ENCODE data around the gene NFATC1.

NFATC1 gene

GRCh38 chr18:79459946-79460480 lies 64.3 kb downstream of the NFATC1 start:
- DNase-seq, result no peak

GRCh38 chr18:79460481-79461300 lies 65.0 kb downstream of the NFATC1 start:
- no peak for DNase-seq

- no peak for DNase-seq
Measured at GRCh38 chr18:79461627-79462026, 65.9 kb downstream of the NFATC1 start.

- no peak for DNase-seq
Measured at GRCh38 chr18:79463424-79463960, 67.8 kb downstream of the NFATC1 start.

- no peak for DNase-seq
Measured at GRCh38 chr18:79465392-79465991, 69.8 kb downstream of the NFATC1 start.

GRCh38 chr18:79466591-79466990 lies 70.9 kb downstream of the NFATC1 start:
- no peak for DNase-seq

GRCh38 chr18:79467126-79467525 lies 71.4 kb downstream of the NFATC1 start:
- DNase-seq, result no peak

GRCh38 chr18:79468119-79468789 lies 72.5 kb downstream of the NFATC1 start:
- DNase-seq, result no peak

GRCh38 chr18:79469309-79469708 lies 73.6 kb downstream of the NFATC1 start:
- DNase-seq, result no peak

GRCh38 chr18:79469751-79470505 lies 74.2 kb downstream of the NFATC1 start:
- DNase-seq, result no peak

GRCh38 chr18:79470547-79470946 lies 74.8 kb downstream of the NFATC1 start:
- DNase-seq, result no peak

- no peak for DNase-seq
Measured at GRCh38 chr18:79471046-79471445, 75.3 kb downstream of the NFATC1 start.

- DNase-seq, result no peak
Measured at GRCh38 chr18:79471597-79471996, 75.9 kb downstream of the NFATC1 start.

- no peak for DNase-seq
Measured at GRCh38 chr18:79472176-79472575, 76.4 kb downstream of the NFATC1 start.

GRCh38 chr18:79472946-79473345 lies 77.2 kb downstream of the NFATC1 start:
- no peak for DNase-seq

GRCh38 chr18:79476031-79476917 lies 80.5 kb downstream of the NFATC1 start:
- DNase-seq, result no peak

GRCh38 chr18:79476918-79477571 lies 81.3 kb downstream of the NFATC1 start:
- no peak for DNase-seq

GRCh38 chr18:79477711-79478483 lies 82.2 kb downstream of the NFATC1 start:
- DNase-seq, result no peak

GRCh38 chr18:79478484-79479115 lies 82.9 kb downstream of the NFATC1 start:
- DNase-seq, result no peak

Measured in stimulated activated CD4-positive, alpha-beta T cell treated with anti-CD3 and anti-CD28 coated beads, Interleukin-4, amount 100 ng/mL, for 4 hours (primary cell).